Activated CD4-positive, alpha-beta T cell treated with anti-CD3 and anti-CD28 coated beads for 36 hours (primary cell): ENCODE measurements around the gene MEX3B. TPM values are rescaled to one million over a fixed set of nuclear protein-coding genes. Genes with fewer than 3 reads are reported as not detected.
"Not testable (repeated sequence)": the region's sequence is repeated elsewhere in the genome, so short reads cannot be mapped to it uniquely, and the experiment has no call there.

Experiments used
- ATAC-seq: fragments of 200-7000 bp; cut with Tn5 transposase; one replicate; pipeline ENCODE4 v1.10.0; 2021; ENCODE audit warnings: mild to moderate bottlenecking, moderate library complexity
- CTCF ChIA-PET: fragments of 350-600 bp; sonication (Branson Sonifier 250); formaldehyde crosslinking; loops from one replicate; lab custom pipeline; 2021; ENCODE audit warnings: antibody characterized with exemption; lab: Charles Lee
- POLR2A ChIA-PET: fragments of 350-600 bp; sonication (Branson Sonifier 250); formaldehyde crosslinking; loops from one replicate; lab custom pipeline; 2021; ENCODE audit warnings: antibody characterized with exemption, inconsistent platforms; lab: Charles Lee
- DNase-seq: peaks from one replicate; pipeline ENCODE4 v3.0.0-alpha.2; 2020
- H3K27ac Mint-ChIP-seq: one replicate; pipeline ENCODE4 v1.8.0; 2021; ENCODE audit warnings: mixed read lengths
- H3K27me3 Mint-ChIP-seq: one replicate; pipeline ENCODE4 v1.8.0; 2021; ENCODE audit warnings: mixed read lengths
- H3K36me3 Mint-ChIP-seq: one replicate; pipeline ENCODE4 v1.8.0; 2021; ENCODE audit warnings: low read depth, mixed read lengths
- H3K4me1 Mint-ChIP-seq: one replicate; pipeline ENCODE4 v1.8.0; 2021; ENCODE audit warnings: mixed read lengths
- H3K4me3 Mint-ChIP-seq: one replicate; pipeline ENCODE4 v1.8.0; 2021; ENCODE audit warnings: mild to moderate bottlenecking, moderate library complexity, mixed read lengths
- H3K9me3 Mint-ChIP-seq: one replicate; pipeline ENCODE4 v1.8.0; 2021; ENCODE audit warnings: low read depth, mixed read lengths
- intact Hi-C, 2 experiments: fragments of 100-400 bp; cut with DNase I in 1 of 2; cut with micrococcal nuclease in 1 of 2; formaldehyde crosslinking; loops; one replicate each; pipeline versions ENCODE4 v1.14.2 to v1.15.1; 2022 to 2024; cut with DNase I, micrococcal nuclease
- total RNA-seq, 2 experiments: library from RNA; stranded (reverse); gene quantifications; one replicate each; pipeline ENCODE4 v1.2.3, GENCODE V29; 2021

The MEX3B gene
- total RNA-seq, 2 experiments from 2014 or later: 1.2 to 1.3 TPM

DNA sequence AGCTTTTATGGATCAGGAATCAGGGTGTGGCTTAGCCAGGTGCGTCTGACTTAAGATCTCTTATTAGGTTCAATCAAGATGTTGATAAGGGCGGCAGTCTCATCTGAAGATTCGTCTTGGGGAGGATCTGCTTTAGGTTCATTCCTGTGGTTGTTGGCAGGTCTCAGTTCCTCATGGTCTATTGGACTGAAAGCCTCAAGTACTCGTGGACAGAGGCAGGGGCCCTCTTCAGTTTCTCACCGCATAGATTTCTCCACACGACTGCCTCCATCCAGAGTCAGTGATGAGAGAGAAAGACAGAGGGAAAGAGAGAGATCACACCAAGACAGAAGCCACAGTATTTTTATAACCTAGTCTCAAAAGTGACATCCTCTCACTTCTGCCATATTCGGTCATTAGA is 9.4 kb downstream of the MEX3B start:
- H3K27me3 Mint-ChIP-seq: no peaks in the 10 kb centered on the region
- DNase-seq: no peak
- POLR2A ChIA-PET: no interaction called here
- no peaks in the 10 kb centered on the region for H3K4me1 Mint-ChIP-seq
- no peak for ATAC-seq
- CTCF ChIA-PET: no interaction called here
- H3K4me3 Mint-ChIP-seq: no peak overlapping the region
- no peaks in the 10 kb centered on the region for H3K36me3 Mint-ChIP-seq
- H3K9me3 Mint-ChIP-seq: no peaks in the 10 kb centered on the region
- no peak overlapping the region for H3K27ac Mint-ChIP-seq
- intact Hi-C loops: no loop called here

DNA sequence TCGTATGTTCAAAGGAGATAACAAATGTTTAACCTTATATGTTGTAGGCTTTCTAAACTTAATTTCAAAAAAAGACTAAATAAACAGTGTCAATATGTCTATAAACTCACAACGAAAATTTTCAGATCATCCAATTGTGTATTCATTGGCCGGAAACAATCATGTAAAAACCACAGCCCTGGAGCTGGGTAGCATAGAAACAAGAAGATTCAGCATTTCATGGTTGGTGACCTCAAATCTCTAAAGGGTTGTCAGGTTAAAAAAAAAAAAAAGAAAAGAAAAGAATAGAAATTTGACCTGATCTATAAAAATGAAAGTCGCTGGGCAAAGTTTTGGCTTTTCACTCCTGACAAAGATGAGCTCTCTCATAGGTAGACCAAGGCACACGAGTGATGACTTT is 13.9 kb downstream of the MEX3B start:
- no peaks in the 10 kb centered on the region for H3K27me3 Mint-ChIP-seq
- no peaks in the 10 kb centered on the region for H3K4me1 Mint-ChIP-seq
- no peak for ATAC-seq
- ChIA-PET CTCF (no interaction called here), POLR2A (no interaction called here)
- no peaks in the 10 kb centered on the region for H3K9me3 Mint-ChIP-seq
- intact Hi-C loops: no loop called here
- no peak overlapping the region for H3K27ac Mint-ChIP-seq
- no peak for DNase-seq
- H3K36me3 Mint-ChIP-seq: no peaks in the 10 kb centered on the region
- no peak overlapping the region for H3K4me3 Mint-ChIP-seq

DNA sequence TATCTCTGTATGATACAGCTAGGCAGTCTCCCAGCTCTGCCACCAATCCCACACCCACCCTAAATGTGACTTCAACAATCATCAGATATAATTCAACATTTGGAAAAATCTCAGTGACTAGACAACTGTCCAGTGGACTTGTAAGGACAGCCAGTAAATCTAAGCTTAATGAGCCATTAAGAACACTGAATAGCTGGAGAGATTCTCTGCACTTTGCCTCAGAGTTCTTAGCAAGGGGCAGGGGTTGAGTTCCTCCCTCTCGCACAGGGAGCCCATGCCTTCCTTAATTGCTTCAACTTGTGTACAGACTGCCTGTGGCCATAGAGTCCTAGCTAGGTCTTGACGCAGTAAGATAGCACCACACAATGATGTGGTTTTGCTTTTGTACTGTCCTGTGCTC is 15.6 kb downstream of the MEX3B start:
- no peak for DNase-seq
- Mint-ChIP-seq H3K27ac (no peak overlapping the region), H3K4me3 (no peak overlapping the region), H3K9me3 (no peaks in the 10 kb centered on the region), H3K27me3 (no peaks in the 10 kb centered on the region), H3K4me1 (no peaks in the 10 kb centered on the region), H3K36me3 (no peaks in the 10 kb centered on the region)
- CTCF ChIA-PET: no interaction called here
- intact Hi-C loops: no loop called here
- no peak for ATAC-seq
- POLR2A ChIA-PET: no interaction called here

DNA sequence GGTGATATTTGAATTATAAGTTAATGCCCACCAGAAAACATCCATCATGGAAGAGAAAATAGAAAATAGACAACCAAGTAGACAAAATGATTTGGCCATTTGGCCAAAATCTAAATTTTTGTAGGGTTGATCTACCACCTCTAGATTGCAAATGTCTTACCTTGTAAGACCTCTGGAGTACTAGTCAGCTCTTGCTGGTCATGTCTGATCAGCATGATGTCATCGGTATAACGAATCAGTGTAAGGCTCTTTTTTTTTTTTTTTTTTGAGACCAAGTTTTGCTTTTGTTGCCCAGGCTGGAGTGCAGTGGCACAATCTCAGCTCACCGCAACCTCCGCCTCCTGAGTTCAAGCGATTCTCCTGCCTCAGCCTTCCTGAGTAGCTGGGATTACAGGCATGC is 17.7 kb downstream of the MEX3B start:
- H3K27me3 Mint-ChIP-seq, DNase-seq, H3K36me3 Mint-ChIP-seq, H3K4me1 Mint-ChIP-seq, ATAC-seq, H3K27ac Mint-ChIP-seq, POLR2A ChIA-PET, H3K4me3 Mint-ChIP-seq, H3K9me3 Mint-ChIP-seq: not testable (repeated sequence)
- intact Hi-C loops: loop anchor here in 1 of 2 experiments (10.0 kb wide), 1 partner anchor 73 kb away; no protein-coding TSS in a partner anchor
- CTCF ChIA-PET: interaction anchor here (0.6 to 1.1 kb wide), 2 partner anchors 14 to 67 kb away, joined by 3 read pairs; no protein-coding TSS in a partner anchor

DNA sequence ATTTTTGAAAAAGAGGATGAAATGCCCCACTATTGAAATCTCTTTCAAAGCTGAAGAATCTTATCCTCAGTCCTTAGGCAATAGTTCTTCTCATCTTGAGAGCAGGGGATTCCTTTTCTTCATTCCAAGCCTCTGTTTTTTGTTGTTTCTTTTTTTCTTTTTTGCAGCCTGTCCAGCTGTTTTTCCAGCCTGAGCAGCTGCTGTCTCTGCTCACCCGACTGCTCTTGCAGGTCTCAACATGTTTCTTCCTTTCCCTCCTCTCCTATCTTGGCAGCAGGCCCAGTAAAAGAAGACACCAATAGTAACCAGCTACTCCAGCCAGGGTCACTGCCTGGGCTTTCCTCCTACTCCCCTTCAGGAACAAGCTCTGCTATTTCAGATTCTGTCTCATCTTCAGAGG is 23.8 kb downstream of the MEX3B start:
- POLR2A ChIA-PET: no interaction called here

DNA sequence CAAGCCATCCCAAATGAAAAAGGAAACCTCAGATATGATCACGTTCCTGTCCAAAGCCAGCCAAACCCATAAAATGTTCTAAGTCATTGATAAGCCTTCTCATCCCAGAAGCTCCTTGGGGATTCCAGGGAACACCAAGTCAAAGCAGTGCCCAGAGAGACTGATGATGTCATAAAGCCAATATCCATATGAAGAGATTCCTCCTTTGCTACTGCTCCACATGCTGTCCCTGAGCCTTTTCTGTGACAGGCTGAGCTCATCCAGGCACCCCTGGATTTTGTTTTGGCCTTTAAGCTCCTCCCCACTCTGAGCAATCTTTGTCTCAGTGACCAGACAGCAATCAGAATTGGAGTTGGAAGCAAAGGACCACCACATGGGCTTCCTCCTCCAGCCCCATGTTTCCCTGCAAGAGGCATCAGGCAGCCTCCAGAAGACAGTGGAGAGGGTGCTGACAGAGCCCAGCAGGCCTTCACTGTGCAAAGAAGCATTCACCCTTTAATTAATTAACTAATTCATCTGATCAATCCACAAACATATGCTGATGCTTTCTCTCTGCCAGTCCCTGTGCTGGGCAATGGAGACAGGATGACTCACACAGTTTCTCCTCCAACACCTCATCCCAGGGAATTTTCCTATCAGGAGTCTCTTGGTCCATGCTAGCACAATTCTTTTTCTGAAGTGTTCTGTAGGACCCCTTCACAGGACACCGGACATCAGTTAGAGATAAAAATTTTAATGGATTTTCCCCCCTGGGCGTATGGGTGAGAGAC is 25.0 kb downstream of the MEX3B start:
- ATAC-seq (no peak), DNase-seq (no peak)
- H3K36me3 Mint-ChIP-seq: no peaks in the 10 kb centered on the region
- H3K4me1 Mint-ChIP-seq: no peaks in the 10 kb centered on the region
- intact Hi-C loops: loop anchor here in 1 of 2 experiments (10.0 kb wide), 1 partner anchor 66 kb away; no protein-coding TSS in a partner anchor
- CTCF ChIA-PET: no interaction called here
- H3K9me3 Mint-ChIP-seq: no peaks in the 10 kb centered on the region
- H3K4me3 Mint-ChIP-seq: no peak overlapping the region
- H3K27ac Mint-ChIP-seq: no peak overlapping the region
- POLR2A ChIA-PET: no interaction called here
- peaks cover 11% of the 10 kb centered on the region for H3K27me3 Mint-ChIP-seq

More for the DNA sequence above, 23.8 kb downstream of the MEX3B start:
- no peaks in the 10 kb centered on the region for H3K9me3 Mint-ChIP-seq
- H3K4me1 Mint-ChIP-seq: no peaks in the 10 kb centered on the region
- intact Hi-C loops: loop anchor here in 1 of 2 experiments (10.0 kb wide), 1 partner anchor 67 kb away; no protein-coding TSS in a partner anchor
- CTCF ChIA-PET: no interaction called here
- H3K4me3 Mint-ChIP-seq: no peak overlapping the region
- ATAC-seq (no peak), DNase-seq (no peak)
- peaks cover 6% of the 10 kb centered on the region for H3K27me3 Mint-ChIP-seq
- H3K36me3 Mint-ChIP-seq: no peaks in the 10 kb centered on the region
- H3K27ac Mint-ChIP-seq: no peak overlapping the region

DNA sequence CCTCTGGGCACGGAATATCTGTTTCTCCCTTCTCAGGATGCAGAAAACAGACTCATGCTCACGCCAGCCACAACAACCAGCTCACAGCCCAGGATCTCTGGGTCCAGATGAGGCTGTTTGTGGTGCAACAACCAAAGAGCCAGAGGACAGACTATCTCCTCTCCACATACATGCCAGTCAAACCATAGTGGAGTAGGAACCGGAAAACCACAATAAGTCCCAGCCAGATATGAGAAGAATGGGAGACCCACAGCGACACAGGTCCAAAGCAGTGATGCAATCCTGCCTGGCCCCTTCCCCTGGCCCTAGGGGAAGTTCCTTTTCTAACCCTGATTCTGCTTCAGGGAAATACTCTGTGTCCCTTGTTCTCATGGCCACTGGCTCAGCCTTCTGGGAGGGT is 27.6 kb downstream of the MEX3B start:
- Mint-ChIP-seq H3K36me3 (no peaks in the 10 kb centered on the region), H3K27me3 (peaks cover 7% of the 10 kb centered on the region), H3K27ac (no peak overlapping the region), H3K4me1 (no peaks in the 10 kb centered on the region), H3K9me3 (no peaks in the 10 kb centered on the region), H3K4me3 (no peak overlapping the region)
- POLR2A ChIA-PET: no interaction called here
- ATAC-seq (no peak), DNase-seq (no peak)
- intact Hi-C loops: no loop called here
- CTCF ChIA-PET: no interaction called here

DNA sequence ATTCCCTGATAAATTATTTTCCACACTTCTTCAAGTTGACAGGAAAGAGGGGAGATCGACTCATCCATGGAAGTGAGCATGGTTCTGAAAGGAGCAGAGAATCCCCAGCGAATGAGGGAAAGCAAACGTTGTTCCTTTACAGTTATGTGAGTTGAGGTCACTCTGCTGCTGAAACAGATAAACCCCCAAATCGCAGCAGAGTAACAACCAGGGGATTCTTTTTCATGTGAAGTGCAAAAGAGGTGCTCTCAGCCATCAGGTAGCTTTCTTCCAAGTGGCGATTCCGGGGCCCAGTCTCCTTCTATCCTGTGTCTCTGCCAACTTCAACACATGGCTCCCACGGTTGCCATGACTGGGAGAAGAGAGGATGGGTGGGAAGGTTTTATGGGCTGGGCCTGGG is 28.2 kb downstream of the MEX3B start:
- ChIA-PET CTCF (no interaction called here), POLR2A (no interaction called here)
- intact Hi-C loops: no loop called here
- H3K4me1 Mint-ChIP-seq: no peaks in the 10 kb centered on the region
- H3K36me3 Mint-ChIP-seq: no peaks in the 10 kb centered on the region
- no peak for DNase-seq
- no peaks in the 10 kb centered on the region for H3K9me3 Mint-ChIP-seq
- no peak for ATAC-seq
- H3K27ac Mint-ChIP-seq: no peak overlapping the region
- H3K27me3 Mint-ChIP-seq: peaks cover 7% of the 10 kb centered on the region
- no peak overlapping the region for H3K4me3 Mint-ChIP-seq

DNA sequence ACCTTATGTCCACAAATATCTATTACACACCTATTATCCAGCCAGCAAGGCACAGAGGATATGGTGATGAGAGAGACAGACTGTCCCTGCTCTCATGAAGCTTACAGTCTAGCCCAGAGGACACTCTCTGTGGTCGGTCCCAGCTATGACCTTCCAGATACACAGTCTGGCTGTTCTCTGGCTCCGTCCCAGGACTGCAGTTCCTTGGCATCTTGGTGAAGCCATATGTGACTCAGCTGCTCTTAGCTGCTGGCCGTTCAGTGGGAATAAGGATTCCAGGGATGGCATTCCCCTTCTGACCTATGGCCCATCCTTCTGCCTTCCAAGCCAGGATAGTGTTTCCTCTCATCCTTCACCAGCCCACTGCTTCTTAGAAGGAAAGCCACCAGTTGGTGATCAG is 30.8 kb downstream of the MEX3B start:
- H3K36me3 Mint-ChIP-seq: no peaks in the 10 kb centered on the region
- DNase-seq (no peak), ATAC-seq (no peak)

DNA sequence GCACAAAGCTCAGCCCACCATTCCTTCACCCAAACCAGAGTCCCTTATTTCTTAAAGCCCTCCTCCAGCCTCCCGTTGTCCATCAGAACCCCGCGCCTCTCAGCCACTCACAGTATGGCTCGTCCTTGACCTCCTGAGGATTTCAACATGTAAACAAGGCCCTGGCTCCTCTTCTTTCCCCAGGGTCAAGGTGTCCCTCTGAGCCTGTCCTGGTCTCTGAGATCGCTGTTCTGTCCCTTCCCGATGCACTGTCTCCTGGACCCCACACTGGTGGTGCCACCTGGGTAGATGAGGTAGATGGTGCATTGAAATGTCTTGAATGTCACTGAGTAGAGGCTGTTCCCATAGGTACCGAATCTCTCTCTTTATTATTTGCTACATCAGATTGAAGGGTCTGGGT is 32.9 kb downstream of the MEX3B start:
- Mint-ChIP-seq H3K4me1 (no peaks in the 10 kb centered on the region), H3K9me3 (no peaks in the 10 kb centered on the region), H3K36me3 (no peaks in the 10 kb centered on the region), H3K27me3 (peaks cover 4% of the 10 kb centered on the region), H3K27ac (no peak overlapping the region), H3K4me3 (no peak overlapping the region)
- POLR2A ChIA-PET: no interaction called here
- no peak for DNase-seq
- intact Hi-C loops: no loop called here
- CTCF ChIA-PET: interaction anchor here (0.6 kb wide), 1 partner anchor 27 kb away, joined by 3 read pairs; no protein-coding TSS in a partner anchor
- ATAC-seq: no peak

More for the DNA sequence above, 30.8 kb downstream of the MEX3B start:
- no peaks in the 10 kb centered on the region for H3K9me3 Mint-ChIP-seq
- CTCF ChIA-PET: interaction anchor here (0.8 to 1.3 kb wide), 3 partner anchors 8 to 252 kb away, joined by 3 to 4 read pairs (median 3); no protein-coding TSS in a partner anchor
- intact Hi-C loops: no loop called here
- H3K27me3 Mint-ChIP-seq: peaks cover 7% of the 10 kb centered on the region
- POLR2A ChIA-PET: no interaction called here
- no peak overlapping the region for H3K4me3 Mint-ChIP-seq
- H3K27ac Mint-ChIP-seq: no peak overlapping the region
- H3K4me1 Mint-ChIP-seq: no peaks in the 10 kb centered on the region

DNA sequence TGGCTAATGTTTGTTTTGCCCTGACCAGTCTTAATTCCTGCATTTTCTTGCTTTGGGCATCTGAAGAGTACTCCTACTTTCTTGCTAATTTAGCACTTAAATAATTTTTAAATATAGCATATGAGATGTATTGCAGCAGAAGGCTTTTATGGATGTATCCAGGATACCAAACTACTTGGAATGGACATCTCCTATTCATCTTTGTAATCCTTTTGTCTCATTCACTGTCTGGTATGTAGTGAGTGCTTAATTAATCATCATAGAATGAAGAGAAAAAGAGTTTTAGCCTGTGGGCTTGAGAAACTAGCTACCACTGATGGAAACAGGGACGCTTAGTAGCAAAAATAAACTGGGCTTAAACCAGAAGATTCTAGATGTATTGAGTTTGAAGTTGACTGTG is 40.6 kb downstream of the MEX3B start:
- CTCF ChIA-PET: no interaction called here
- Mint-ChIP-seq H3K4me1 (no peaks in the 10 kb centered on the region), H3K27me3 (peaks cover 2% of the 10 kb centered on the region), H3K4me3 (no peak overlapping the region), H3K9me3 (peaks cover 4% of the 10 kb centered on the region), H3K36me3 (no peaks in the 10 kb centered on the region), H3K27ac (no peak overlapping the region)
- DNase-seq: no peak
- no peak for ATAC-seq
- POLR2A ChIA-PET: no interaction called here
- intact Hi-C loops: no loop called here

DNA sequence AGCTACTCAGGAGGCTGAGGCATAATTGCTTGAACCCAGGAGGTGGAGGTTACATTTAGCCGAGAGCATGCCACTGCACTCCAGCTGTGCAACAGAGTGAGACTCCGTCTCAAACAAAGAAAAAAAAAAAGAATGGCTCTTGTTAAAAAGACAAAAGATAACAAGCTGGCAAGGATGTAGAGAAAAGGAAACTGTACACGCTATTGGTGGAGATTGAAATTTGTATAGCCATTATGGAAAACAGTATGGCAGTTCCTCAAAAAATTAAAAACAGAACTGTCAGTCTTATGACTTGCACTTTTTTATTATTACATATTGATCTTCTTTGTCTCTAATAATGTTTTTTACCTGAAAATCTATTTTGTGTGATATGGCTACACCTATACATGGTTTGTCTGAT is 41.9 kb downstream of the MEX3B start:
- DNase-seq: no peak
- ChIA-PET POLR2A (no interaction called here), CTCF (no interaction called here)
- Mint-ChIP-seq H3K4me3 (no peak overlapping the region), H3K36me3 (no peaks in the 10 kb centered on the region), H3K27me3 (peaks cover 2% of the 10 kb centered on the region), H3K9me3 (peaks cover 4% of the 10 kb centered on the region), H3K27ac (no peak overlapping the region), H3K4me1 (no peaks in the 10 kb centered on the region)
- intact Hi-C loops: no loop called here
- no peak for ATAC-seq
